GM08714 (cell line): ENCODE results near the gene TSPYL4.

Source experiments
- H3K4me3 ChIP-seq: fragments of 200-500 bp; sonication (Bioruptor generic); 2 replicates; pipeline ENCODE4 v1.5.1; 2014; ENCODE audit warnings: mild to moderate bottlenecking, low read length, inconsistent platforms
- ZNF274 ChIP-seq: IDR thresholded peaks from 2 replicates; pipeline ENCODE4 v1.6.1; 2012; ENCODE audit warnings: mild to moderate bottlenecking, low read depth, low read length

Gene TSPYL4

DNA sequence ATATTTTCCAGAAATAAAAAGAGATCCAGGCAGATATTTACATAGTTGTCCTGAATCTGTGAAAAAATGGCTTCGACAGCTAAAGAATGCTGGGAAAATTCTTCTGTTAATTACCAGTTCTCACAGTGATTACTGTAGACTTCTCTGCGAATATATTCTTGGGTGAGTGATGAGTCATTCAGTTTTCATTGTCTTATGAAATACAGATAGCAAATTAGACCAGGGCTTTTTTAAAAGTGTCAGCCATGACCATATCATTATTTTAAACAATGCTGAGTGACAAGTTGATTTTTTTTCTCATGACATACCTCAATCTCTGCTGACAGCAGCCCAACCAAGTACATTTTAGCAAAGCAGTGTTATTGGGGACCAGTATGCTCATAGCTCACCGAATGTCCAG, 32.8 kb downstream of the TSPYL4 start:
- TF ChIP-seq ZNF274 = no peak
- no peak overlapping the region for H3K4me3 ChIP-seq

DNA sequence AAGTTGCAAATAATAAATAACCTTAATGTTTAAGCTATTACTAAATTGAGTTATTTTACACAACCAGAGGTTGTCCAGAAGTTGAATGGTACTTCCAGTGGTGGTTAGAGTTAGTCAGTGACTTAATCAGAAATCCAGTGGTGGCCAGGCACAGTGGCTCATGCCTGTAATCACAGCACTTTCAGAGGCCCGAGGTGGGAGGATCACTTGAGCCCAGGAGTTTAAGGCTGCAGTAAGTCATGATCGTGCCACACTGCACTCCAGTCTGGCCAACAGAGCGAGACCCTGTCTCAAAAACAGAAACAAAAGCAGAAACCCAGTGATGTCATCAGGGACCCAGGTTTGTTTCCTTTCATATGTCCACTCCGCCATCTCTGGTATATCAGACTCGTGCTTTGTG, 35.0 kb downstream of the TSPYL4 start:
- no peak overlapping the region for H3K4me3 ChIP-seq
- no peak for TF ChIP-seq ZNF274

GRCh38 chr6:116218172-116218633, 35.7 kb downstream of the TSPYL4 start:
- H3K4me3 ChIP-seq = no peak overlapping the region; the same call in 1 of the 2 replicates
- TF ChIP-seq ZNF274 = no peak

DNA sequence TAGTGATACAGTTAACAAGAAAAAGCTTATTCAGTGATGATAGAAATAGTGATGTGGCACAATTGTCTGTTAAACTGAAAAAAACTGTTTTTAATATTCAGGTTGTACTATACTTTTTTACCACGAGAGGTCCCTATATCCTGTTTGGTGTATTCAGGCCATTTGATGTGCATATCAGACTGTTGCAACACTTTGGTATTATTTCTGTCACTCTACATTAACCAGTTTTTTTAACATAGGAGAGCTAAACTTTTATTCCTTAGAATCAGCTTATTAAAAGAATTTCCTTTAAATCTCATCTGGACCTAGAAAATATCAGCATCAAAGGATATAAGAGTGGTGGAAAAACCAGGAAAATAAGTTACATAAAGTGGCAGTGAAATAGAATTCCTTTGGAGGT, 36.8 kb downstream of the TSPYL4 start:
- no peak overlapping the region for H3K4me3 ChIP-seq
- TF ChIP-seq ZNF274 = no peak

DNA sequence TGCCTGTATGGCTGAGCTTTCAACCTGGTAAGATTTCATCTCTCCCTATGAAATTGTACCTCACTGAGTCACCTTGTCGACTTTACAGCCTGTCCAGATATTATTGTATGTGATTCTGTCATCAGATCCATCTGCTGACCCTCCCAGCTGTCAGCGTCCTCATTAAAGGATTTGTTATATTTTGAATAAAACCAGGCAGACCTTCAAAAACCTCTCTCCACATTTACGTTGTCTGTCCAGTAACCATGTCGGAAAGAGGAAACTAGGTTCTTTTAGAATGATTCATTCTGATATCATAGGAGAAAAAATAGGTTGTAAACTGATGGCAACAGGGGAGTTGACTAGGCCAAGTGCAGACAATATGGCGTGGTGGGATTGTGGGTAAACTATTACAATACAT, 38.5 kb downstream of the TSPYL4 start:
- TF ChIP-seq ZNF274 = no peak
- H3K4me3 ChIP-seq = no peak overlapping the region

- TF ChIP-seq ZNF274 = no peak
- H3K4me3 ChIP-seq = no peak overlapping the region
Observed at GRCh38 chr6:116214681-116215080, 39.2 kb downstream of the TSPYL4 start.

DNA sequence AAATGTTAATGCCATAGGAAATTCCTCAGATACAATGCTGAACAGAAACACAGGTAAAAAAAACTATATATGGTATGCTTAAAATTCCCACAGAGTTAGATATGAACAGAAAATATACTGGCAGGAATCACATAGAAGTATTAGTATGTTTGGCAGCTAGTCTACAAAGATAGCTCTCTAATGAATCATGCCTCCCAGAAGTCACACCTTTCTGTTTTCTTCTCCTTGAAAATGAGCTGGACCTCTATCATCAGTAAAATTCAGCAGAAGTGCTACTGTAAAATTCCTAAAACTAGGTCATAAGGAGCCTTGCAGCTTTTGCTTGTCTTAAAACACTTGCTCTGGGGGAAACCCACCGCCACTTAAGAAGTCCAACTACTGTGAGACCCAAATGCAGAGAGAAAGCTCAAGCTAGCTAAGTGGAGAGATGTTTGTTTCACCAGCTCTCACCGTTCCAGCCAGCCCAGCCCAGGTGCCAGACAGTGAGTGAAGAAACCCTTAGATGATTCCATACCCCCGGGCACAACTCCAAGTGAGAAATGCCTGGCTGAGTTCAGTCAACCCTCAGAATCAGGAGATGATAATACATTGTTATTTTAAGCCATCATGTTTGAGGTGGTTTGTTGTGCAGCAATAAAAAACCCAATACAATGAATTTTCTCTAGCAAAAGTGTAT, 43.0 kb downstream of the TSPYL4 start:
- TF ChIP-seq ZNF274 = no peak

DNA sequence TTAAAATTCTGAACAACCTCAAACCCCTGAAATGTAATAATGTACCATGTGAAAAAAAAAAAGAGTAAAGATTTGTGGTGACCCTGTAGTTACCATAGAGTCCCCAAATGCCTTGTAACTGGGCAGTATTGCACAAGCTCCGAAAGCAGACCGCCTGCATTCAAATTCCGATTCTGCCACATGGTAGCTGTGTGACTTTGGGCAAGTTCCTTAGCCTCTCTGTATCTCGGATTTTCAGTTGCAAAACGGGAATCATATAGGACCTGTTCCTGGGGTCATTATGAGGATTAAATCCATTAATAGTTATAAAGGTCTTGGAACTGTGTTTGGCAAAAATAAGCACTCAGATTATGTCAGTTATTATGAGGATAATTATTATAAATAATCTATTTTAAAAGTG, 43.6 kb downstream of the TSPYL4 start:
- no peak for TF ChIP-seq ZNF274
- H3K4me3 ChIP-seq = no peak overlapping the region

More for the DNA sequence above, 43.0 kb downstream of the TSPYL4 start:
- no peak overlapping the region for H3K4me3 ChIP-seq

GRCh38 chr6:116208056-116208785, 45.7 kb downstream of the TSPYL4 start:
- no peak for TF ChIP-seq ZNF274
- H3K4me3 ChIP-seq = no peak overlapping the region

- no peak for TF ChIP-seq ZNF274
- H3K4me3 ChIP-seq = no peak overlapping the region
Observed at GRCh38 chr6:116206231-116206903, 47.5 kb downstream of the TSPYL4 start.

DNA sequence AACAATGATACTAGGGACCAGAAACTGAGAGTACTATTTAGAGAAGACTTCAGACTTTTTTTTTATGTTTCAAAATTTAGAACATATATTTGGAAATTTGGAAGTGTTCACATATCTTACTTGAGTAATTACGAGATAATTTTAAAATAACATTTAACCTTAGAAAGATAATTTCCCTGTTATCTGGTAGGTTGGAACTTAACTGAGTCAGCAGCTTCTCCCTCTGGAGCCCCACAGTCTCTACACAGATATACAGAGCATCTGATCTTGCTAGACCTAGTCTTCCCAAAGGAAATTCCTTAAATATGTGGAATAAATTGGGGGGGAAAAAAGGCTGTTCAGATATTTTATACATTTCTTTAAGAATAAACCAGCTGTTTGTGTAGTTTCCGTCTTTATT, 48.6 kb downstream of the TSPYL4 start:
- TF ChIP-seq ZNF274 = no peak
- no peak overlapping the region for H3K4me3 ChIP-seq

- H3K4me3 ChIP-seq = no peak overlapping the region
- no peak for TF ChIP-seq ZNF274
Observed at GRCh38 chr6:116201538-116201937, 52.3 kb downstream of the TSPYL4 start.

GRCh38 chr6:116200619-116201249, 53.1 kb downstream of the TSPYL4 start:
- TF ChIP-seq ZNF274 = no peak

More at GRCh38 chr6:116200619-116201249, 53.1 kb downstream of the TSPYL4 start:
- H3K4me3 ChIP-seq = no peak overlapping the region
